CD14-positive monocyte (primary cell): ENCODE measurements around the gene UBA6. TPM values are rescaled to one million over a fixed set of nuclear protein-coding genes. Genes with fewer than 3 reads are reported as not detected.

ENCODE experiments used
- DNase-seq, 3 donors: peaks; one replicate each; pipeline ENCODE4 v3.0.0-alpha.2; 2011 to 2022
- H2AFZ ChIP-seq: 2 replicates; pipeline ENCODE4 v1.6.0; 2012; ENCODE audit warnings: mild to moderate bottlenecking, low read depth, low read length, inconsistent platforms; ENCODE audit not compliant: insufficient read depth, poor library complexity, severe bottlenecking
- H3K27ac ChIP-seq, 2 donors: 1 replicate in 1 of 2; 2 replicates in 1 of 2; pipeline ENCODE4 v1.5.1; 2012 to 2013; ENCODE audit warnings: low read length in 2 of 2, control low read depth in 1 of 2, inconsistent platforms in 1 of 2, low read depth in 1 of 2, mild to moderate bottlenecking in 1 of 2
- H3K27me3 ChIP-seq, 2 donors: one replicate each; pipeline versions ENCODE4 v1.6.0 to v1.6.1; 2011 to 2013; ENCODE audit warnings: low read length in 2 of 2; ENCODE audit not compliant: control insufficient read depth in 2 of 2, insufficient read depth in 2 of 2
- H3K36me3 ChIP-seq, 2 donors: replicated peaks in 1 of 2; 1 replicate in 1 of 2; 2 replicates in 1 of 2; pipeline versions ENCODE4 v1.5.1 to v1.6.1; 2012 to 2013; ENCODE audit warnings: low read length in 2 of 2, control low read depth in 1 of 2, inconsistent platforms in 1 of 2, mild to moderate bottlenecking in 1 of 2; ENCODE audit not compliant: insufficient read depth in 2 of 2, control insufficient read depth in 1 of 2
- H3K4me1 ChIP-seq, 2 donors: 1 replicate in 1 of 2; 2 replicates in 1 of 2; pipeline versions ENCODE4 v1.5.1 to v1.6.1; 2012 to 2013; ENCODE audit warnings: low read length in 2 of 2, control low read depth in 1 of 2, inconsistent platforms in 1 of 2, mild to moderate bottlenecking in 1 of 2, moderate library complexity in 1 of 2; ENCODE audit not compliant: insufficient read depth in 2 of 2, control insufficient read depth in 1 of 2
- H3K4me2 ChIP-seq: replicated peaks from 2 replicates; pipeline ENCODE3; 2012; ENCODE audit warnings: low read length, moderate library complexity, mild to moderate bottlenecking; ENCODE audit not compliant: poor library complexity, severe bottlenecking; ENCODE audit errors: extremely low read depth
- H3K4me3 ChIP-seq, 3 experiments: fragments of 200-600 bp in 1 of 3; sonication (generic) in 1 of 3; replicated peaks in 1 of 3; 1 replicate in 2 of 3; 2 replicates in 1 of 3; pipeline ENCODE4 v1.5.1; 2011 to 2013; ENCODE audit warnings: low read length in 3 of 3, mild to moderate bottlenecking in 3 of 3, control low read depth in 2 of 3, low read depth in 2 of 3, inconsistent platforms in 1 of 3, moderate library complexity in 1 of 3
- H3K79me2 ChIP-seq: 2 replicates; pipeline ENCODE4 v1.6.0; 2012; ENCODE audit warnings: mild to moderate bottlenecking, control low read depth, inconsistent platforms, low read length, moderate library complexity; ENCODE audit not compliant: insufficient read depth
- H3K9ac ChIP-seq: 2 replicates; pipeline ENCODE4 v1.6.0; 2017; ENCODE audit warnings: low read length, mild to moderate bottlenecking; ENCODE audit not compliant: insufficient read depth, poor library complexity, severe bottlenecking
- H3K9me3 ChIP-seq, 2 donors: replicated peaks in 1 of 2; 1 replicate in 1 of 2; 2 replicates in 1 of 2; pipeline versions ENCODE4 v1.5.1 to v1.6.1; 2012 to 2013; ENCODE audit warnings: low read length in 2 of 2, control low read depth in 1 of 2; ENCODE audit not compliant: control insufficient read depth in 1 of 2, insufficient read depth in 1 of 2
- H4K20me1 ChIP-seq: 2 replicates; pipeline ENCODE4 v1.6.0; 2012; ENCODE audit warnings: mild to moderate bottlenecking, low read length, control low read depth, moderate library complexity; ENCODE audit not compliant: insufficient read depth
- H3K27ac Mint-ChIP-seq, 7 donors: one replicate each; pipeline ENCODE4 v1.8.0; 2020; ENCODE audit warnings: mild to moderate bottlenecking in 7 of 7, mixed read lengths in 7 of 7, moderate library complexity in 6 of 7, inconsistent platforms in 2 of 7
- H3K27me3 Mint-ChIP-seq, 3 donors: one replicate each; pipeline ENCODE4 v1.8.0; 2021 to 2022; ENCODE audit warnings: low read depth in 3 of 3, mild to moderate bottlenecking in 3 of 3, mixed read lengths in 3 of 3, moderate library complexity in 3 of 3, inconsistent platforms in 1 of 3
- H3K36me3 Mint-ChIP-seq, 2 donors: one replicate each; pipeline ENCODE4 v1.8.0; 2020; ENCODE audit warnings: mixed read lengths in 2 of 2, inconsistent platforms in 1 of 2, mild to moderate bottlenecking in 1 of 2
- H3K4me1 Mint-ChIP-seq: one replicate; pipeline ENCODE4 v1.8.0; 2020; ENCODE audit warnings: mild to moderate bottlenecking, mixed read lengths
- H3K4me3 Mint-ChIP-seq, 2 donors: one replicate each; pipeline ENCODE4 v1.8.0; 2020; ENCODE audit warnings: mild to moderate bottlenecking in 2 of 2, mixed read lengths in 2 of 2, moderate library complexity in 1 of 2
- H3K9me3 Mint-ChIP-seq, 7 donors: one replicate each; pipeline ENCODE4 v1.8.0; 2020 to 2022; ENCODE audit warnings: mixed read lengths in 7 of 7, mild to moderate bottlenecking in 6 of 7, moderate library complexity in 6 of 7, inconsistent platforms in 2 of 7
- CTCF ChIP-seq: fragments of 200-600 bp; IDR thresholded peaks from one replicate; pipeline ENCODE4 v1.8.0; 2022; ENCODE audit warnings: antibody characterized with exemption, mild to moderate bottlenecking
- WGBS: methylation state at CpG from one replicate; pipeline ENCODE4 v1.1.5; 2013; ENCODE audit warnings: missing lambda C conversion rate; ENCODE audit not compliant: insufficient coverage; 5-methylcytosine and 5-hydroxymethylcytosine counted together
- intact Hi-C, 2 donors: fragments of 100-400 bp; cut with micrococcal nuclease; formaldehyde crosslinking; loops; one replicate each; pipeline versions ENCODE4 v1.15.0 to v1.15.1; 2023
- polyA plus RNA-seq, 3 donors: library from polyadenylated mRNA; depleted of rRNA in 1 of 3; unstranded in 2 of 3; stranded (reverse) in 1 of 3; fragments of 300-500 nt in 2 of 3; fragments of >200 nt in 1 of 3; fragmentation: Illumina TruSeq in 2 of 3; gene quantifications; 1 replicate in 2 of 3; 2 replicates in 1 of 3; pipeline ENCODE4 v1.2.3, GENCODE V29; 2012 to 2021

Gene UBA6
- polyA plus RNA-seq, 3 donors = 8.4 to 22.0 (median 21.0) TPM

GRCh38 chr4:67570537-67570936 lies 130.4 kb downstream of the UBA6 start:
- H3K27ac ChIP-seq = no peak overlapping the region
- H3K79me2 ChIP-seq = no peaks in the 10 kb centered on the region

GRCh38 chr4:67568820-67569219 lies 132.1 kb downstream of the UBA6 start:
- no peaks in the 10 kb centered on the region for H3K27me3 ChIP-seq
- no CpG with 5 or more reads among the region's 2 CpGs for WGBS
- no peak overlapping the region for H2AFZ ChIP-seq
- H3K9me3 ChIP-seq = no peaks in the 10 kb centered on the region
- DNase-seq = no peak
- TF ChIP-seq CTCF = no peak
- H3K36me3 ChIP-seq = no peaks in the 10 kb centered on the region
- H4K20me1 ChIP-seq = no peaks in the 10 kb centered on the region
- Mint-ChIP-seq H3K27ac (no peak overlapping the region), H3K4me3 (no peak overlapping the region), H3K9me3 (peaks cover 0 to 2% (median 0%) of the 10 kb centered on the region in 7 donors), H3K27me3 (peaks cover 0 to 4% (median 0%) of the 10 kb centered on the region in 3 donors), H3K4me1 (peaks cover 4% of the 10 kb centered on the region), H3K36me3 (no peaks in the 10 kb centered on the region)
- intact Hi-C loops = no loop called here
- no peaks in the 10 kb centered on the region for H3K79me2 ChIP-seq
- no peaks in the 10 kb centered on the region for H3K4me1 ChIP-seq
- H3K9ac ChIP-seq = no peak overlapping the region
- no peak overlapping the region for H3K27ac ChIP-seq
- H3K4me2 ChIP-seq = no peak overlapping the region
- no peak overlapping the region for H3K4me3 ChIP-seq

More at GRCh38 chr4:67570537-67570936, 130.4 kb downstream of the UBA6 start:
- Histone ChIP-seq H3K4me2 (no peak overlapping the region), H3K4me3 (no peak overlapping the region), H3K4me1 (no peaks in the 10 kb centered on the region), H4K20me1 (no peaks in the 10 kb centered on the region), H3K27me3 (no peaks in the 10 kb centered on the region), H3K36me3 (no peaks in the 10 kb centered on the region), H3K9me3 (no peaks in the 10 kb centered on the region), H2AFZ (no peak overlapping the region), H3K9ac (no peak overlapping the region)
- WGBS = 86% methylated on average over 1 of the region's 1 CpG
- no peak overlapping the region for H3K27ac Mint-ChIP-seq
- peaks cover 0 to 4% (median 0%) of the 10 kb centered on the region in 3 donors for H3K27me3 Mint-ChIP-seq
- H3K9me3 Mint-ChIP-seq = peaks cover 0 to 2% (median 0%) of the 10 kb centered on the region in 7 donors
- no peak for TF ChIP-seq CTCF
- H3K4me3 Mint-ChIP-seq = no peak overlapping the region
- DNase-seq = no peak
- H3K36me3 Mint-ChIP-seq = no peaks in the 10 kb centered on the region
- peaks cover 9% of the 10 kb centered on the region for H3K4me1 Mint-ChIP-seq
- intact Hi-C loops = no loop called here
